T-cell (primary cell): ENCODE results near the gene CCDC9B. TPM values are rescaled to one million over a fixed set of nuclear protein-coding genes. Genes with fewer than 3 reads are reported as not detected.
A peak's percentile ranks its signal among the peaks of the same experiment; 100 is the strongest.

Experiments
- ATAC-seq, 4 experiments: fragments of 200-7000 bp in 3 of 4; fragments of 150-1000 bp in 1 of 4; cut with Tn5 transposase; replicated peaks in 1 of 4; 1 replicate in 3 of 4; 2 replicates in 1 of 4; pipeline ENCODE4 v1.10.0; 2021; ENCODE audit warnings: moderate library complexity in 3 of 4, mild to moderate bottlenecking in 2 of 4, moderate number of reproducible peaks in 1 of 4
- CTCF ChIA-PET, 2 donors: fragments of 300-600 bp; sonication (Branson Sonifier 250); formaldehyde crosslinking; loops; one replicate each; lab custom pipeline; 2022; ENCODE audit warnings: antibody characterized with exemption in 2 of 2; lab: Charles Lee
- POLR2A ChIA-PET, 2 donors: fragments of 300-600 bp; sonication (Branson Sonifier 250); formaldehyde crosslinking; loops; one replicate each; lab custom pipeline; 2022; ENCODE audit warnings: antibody characterized with exemption in 2 of 2; lab: Charles Lee
- DNase-seq, 35 experiments: peaks; one replicate each; pipeline versions ENCODE4 v3.0.0 to v3.0.0-alpha.2; 2013 to 2023
- H3K27ac ChIP-seq: one replicate; pipeline ENCODE4 v1.5.1; 2013; ENCODE audit warnings: low read length
- H3K27me3 ChIP-seq, 2 experiments: replicated peaks in 1 of 2; 1 replicate in 1 of 2; 2 replicates in 1 of 2; pipeline versions ENCODE4 v1.6.1 to v1.7.0; 2013; ENCODE audit warnings: low read length in 1 of 2, mixed read lengths in 1 of 2; ENCODE audit not compliant: control insufficient read depth in 2 of 2, insufficient read depth in 2 of 2; ENCODE audit errors: extremely low read depth in 1 of 2
- H3K36me3 ChIP-seq, 2 donors: 1 replicate in 1 of 2; 2 replicates in 1 of 2; pipeline versions ENCODE4 v1.6.1 to v1.7.0; 2013; ENCODE audit warnings: low read length in 1 of 2; ENCODE audit not compliant: control insufficient read depth in 2 of 2, insufficient read depth in 1 of 2; ENCODE audit errors: extremely low read depth in 1 of 2
- H3K4me1 ChIP-seq, 2 experiments: 1 replicate in 1 of 2; 2 replicates in 1 of 2; pipeline versions ENCODE4 v1.6.1 to v1.7.0; 2013; ENCODE audit warnings: low read length in 2 of 2, mixed read lengths in 1 of 2; ENCODE audit not compliant: insufficient read depth in 2 of 2, control insufficient read depth in 1 of 2; ENCODE audit errors: extremely low read depth in 1 of 2
- H3K4me3 ChIP-seq, 2 donors: 1 replicate in 1 of 2; 2 replicates in 1 of 2; pipeline versions ENCODE4 v1.5.1 to v1.7.0; 2013; ENCODE audit warnings: mild to moderate bottlenecking in 2 of 2, low read length in 1 of 2, moderate library complexity in 1 of 2; ENCODE audit not compliant: control insufficient read depth in 1 of 2; ENCODE audit errors: extremely low read depth in 1 of 2
- H3K9me3 ChIP-seq: 2 replicates; pipeline ENCODE4 v1.7.0; 2013
- H3K27ac Mint-ChIP-seq, 2 donors: one replicate each; pipeline ENCODE4 v1.8.0; 2020 to 2021; ENCODE audit warnings: mild to moderate bottlenecking in 2 of 2, mixed read lengths in 2 of 2
- H3K27me3 Mint-ChIP-seq, 2 donors: one replicate each; pipeline ENCODE4 v1.8.0; 2021 to 2022; ENCODE audit warnings: mixed read lengths in 2 of 2
- H3K36me3 Mint-ChIP-seq: one replicate; pipeline ENCODE4 v1.8.0; 2021; ENCODE audit warnings: mixed read lengths
- H3K4me1 Mint-ChIP-seq, 3 donors: one replicate each; pipeline ENCODE4 v1.8.0; 2020 to 2022; ENCODE audit warnings: mixed read lengths in 3 of 3, mild to moderate bottlenecking in 1 of 3
- H3K4me3 Mint-ChIP-seq, 3 donors: one replicate each; pipeline ENCODE4 v1.8.0; 2020 to 2022; ENCODE audit warnings: mild to moderate bottlenecking in 3 of 3, mixed read lengths in 3 of 3, moderate library complexity in 3 of 3
- H3K9me3 Mint-ChIP-seq, 3 donors: one replicate each; pipeline ENCODE4 v1.8.0; 2020 to 2022; ENCODE audit warnings: mixed read lengths in 3 of 3
- WGBS: methylation state at CpG from one replicate; pipeline ENCODE4 v1.1.5; 2013; ENCODE audit warnings: missing lambda C conversion rate; ENCODE audit not compliant: insufficient coverage; 5-methylcytosine and 5-hydroxymethylcytosine counted together
- total RNA-seq, 35 experiments: library from RNA in 6 of 35; stranded (reverse) in 6 of 35; fragments of 120-200 nt in 1 of 35; gene quantifications; one replicate each; pipeline versions ENCODE4 v1.2.1 to v1.2.4 and lab custom pipeline; 2013 to 2026

CCDC9B gene
- total RNA-seq, 5 donors from 2014 or later (not counting 1 experiment from before 2014, with no cell fraction given) = 0.80 to 2.2 (median 1.7) TPM

DNA sequence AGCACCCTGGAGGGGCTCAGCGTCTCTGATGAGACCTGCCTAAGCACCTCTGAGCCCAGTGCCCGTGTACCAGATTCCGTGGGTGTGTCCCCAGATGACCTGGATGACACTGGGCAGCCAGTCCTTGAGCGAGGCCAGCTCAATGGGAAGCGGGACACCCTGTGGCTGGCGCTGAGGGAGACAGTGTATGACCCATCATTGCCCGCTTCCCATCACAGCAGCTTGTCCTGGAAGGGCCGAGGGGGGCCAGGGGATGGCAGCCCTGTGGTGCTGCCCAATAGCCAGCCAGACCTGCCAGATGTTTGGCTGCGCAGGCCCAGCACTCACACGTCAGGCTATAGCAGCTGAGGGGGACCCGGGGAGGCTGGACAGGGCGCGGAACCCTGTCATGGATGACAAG is 29.2 kb upstream of the CCDC9B start:
- Mint-ChIP-seq H3K4me3 (no peak overlapping the region), H3K4me1 (peaks cover 11 to 26% (median 22%) of the 10 kb centered on the region in 3 donors), H3K36me3 (no peaks in the 10 kb centered on the region), H3K27me3 (no peaks in the 10 kb centered on the region), H3K9me3 (no peaks in the 10 kb centered on the region), H3K27ac (no peak overlapping the region)
- H3K4me3 ChIP-seq = no peak overlapping the region
- POLR2A ChIA-PET = interaction anchor here in 1 of 2 donors (0.6 to 1.0 kb wide), 2 partner anchors 12 to 315 kb away, joined by 3 read pairs; partner anchors contain the start of gene KNSTRN
- CTCF ChIA-PET = no interaction called here
- ATAC-seq (no peak), DNase-seq (no peak)
- no peaks in the 10 kb centered on the region for H3K27me3 ChIP-seq
- H3K9me3 ChIP-seq = no peaks in the 10 kb centered on the region
- peaks cover 8 to 35% of the 10 kb centered on the region in 2 experiments for H3K4me1 ChIP-seq
- WGBS = 92% methylated on average over 12 of the region's 13 CpGs
- no peak overlapping the region for H3K27ac ChIP-seq
- H3K36me3 ChIP-seq = no peaks in the 10 kb centered on the region

- H3K36me3 ChIP-seq = no peaks in the 10 kb centered on the region
- Mint-ChIP-seq H3K9me3 (no peaks in the 10 kb centered on the region), H3K27me3 (no peaks in the 10 kb centered on the region), H3K4me1 (peaks cover 11 to 26% (median 22%) of the 10 kb centered on the region in 3 donors), H3K36me3 (no peaks in the 10 kb centered on the region), H3K4me3 (peak overlapping the region in 1 of 3 donors; percentile 87), H3K27ac (no peak overlapping the region)
- CTCF ChIA-PET = interaction anchor here (0.6 to 1.0 kb wide), 5 partner anchors 11 to 856 kb away, joined by 3 to 4 read pairs (median 3); no protein-coding TSS in a partner anchor
- POLR2A ChIA-PET = no interaction called here
- ATAC-seq (no peak), DNase-seq (no peak)
- WGBS = 94% methylated on average over 10 of the region's 10 CpGs
- H3K27ac ChIP-seq = no peak overlapping the region
- no peaks in the 10 kb centered on the region for H3K9me3 ChIP-seq
- H3K4me1 ChIP-seq = peaks cover 8 to 40% of the 10 kb centered on the region in 2 experiments
- H3K4me3 ChIP-seq = no peak overlapping the region
- no peaks in the 10 kb centered on the region for H3K27me3 ChIP-seq
Observed at GRCh38 chr15:40369474-40369869, 28.7 kb upstream of the CCDC9B start.

- H3K27ac Mint-ChIP-seq = peak overlapping the region; percentile 12 to 32
- no peaks in the 10 kb centered on the region for H3K36me3 Mint-ChIP-seq
- no peaks in the 10 kb centered on the region for H3K9me3 ChIP-seq
- H3K4me3 ChIP-seq = no peak overlapping the region
- H3K36me3 ChIP-seq = no peaks in the 10 kb centered on the region
- ChIA-PET POLR2A (interaction anchor here in 1 of 2 donors (0.6 kb wide), 1 partner anchor 17 kb away, joined by 3 read pairs; no protein-coding TSS in a partner anchor), CTCF (interaction anchor here (0.6 to 1.0 kb wide), 8 partner anchors 9 to 856 kb away, joined by 3 to 4 read pairs (median 3); no protein-coding TSS in a partner anchor)
- DNase-seq = no peak
- no peak for ATAC-seq
- peak overlapping the region; percentile 45 for H3K27ac ChIP-seq
- H3K27me3 ChIP-seq = no peaks in the 10 kb centered on the region
- H3K4me3 Mint-ChIP-seq = peak overlapping the region; percentile 31 to 87 (median 72)
- H3K9me3 Mint-ChIP-seq = no peaks in the 10 kb centered on the region
- H3K4me1 Mint-ChIP-seq = peaks cover 11 to 26% (median 25%) of the 10 kb centered on the region in 3 donors
- 95% methylated on average over 24 of the region's 24 CpGs for WGBS
- H3K27me3 Mint-ChIP-seq = no peaks in the 10 kb centered on the region
- H3K4me1 ChIP-seq = peaks cover 8 to 46% of the 10 kb centered on the region in 2 experiments
Observed at GRCh38 chr15:40368719-40369473, 28.2 kb upstream of the CCDC9B start.

GRCh38 chr15:40367686-40368611 is 27.2 kb upstream of the CCDC9B start:
- Histone ChIP-seq H3K27ac (peak overlapping the region; percentile 45), H3K9me3 (no peaks in the 10 kb centered on the region), H3K4me1 (peaks cover 8 to 48% of the 10 kb centered on the region in 2 experiments), H3K36me3 (no peaks in the 10 kb centered on the region), H3K27me3 (no peaks in the 10 kb centered on the region), H3K4me3 (peak overlapping the region; percentile 68 to 75)
- CTCF ChIA-PET = interaction anchor here (0.8 to 1.0 kb wide), 3 partner anchors 10 to 50 kb away, joined by 3 read pairs; no protein-coding TSS in a partner anchor
- Mint-ChIP-seq H3K27ac (peak overlapping the region; percentile 60 to 92), H3K27me3 (no peaks in the 10 kb centered on the region), H3K4me3 (peak overlapping the region; percentile 79 to 87 (median 82)), H3K36me3 (no peaks in the 10 kb centered on the region), H3K9me3 (no peaks in the 10 kb centered on the region), H3K4me1 (peaks cover 11 to 26% (median 25%) of the 10 kb centered on the region in 3 donors)
- ATAC-seq = peak; percentile 94 to 97 (median 96)
- POLR2A ChIA-PET = interaction anchor here in 1 of 2 donors (0.7 kb wide), 1 partner anchor 15 kb away, joined by 3 read pairs; no protein-coding TSS in a partner anchor
- 5% methylated on average over 89 of the region's 91 CpGs for WGBS
- peak; percentile 61 to 95 (median 84) for DNase-seq

DNA sequence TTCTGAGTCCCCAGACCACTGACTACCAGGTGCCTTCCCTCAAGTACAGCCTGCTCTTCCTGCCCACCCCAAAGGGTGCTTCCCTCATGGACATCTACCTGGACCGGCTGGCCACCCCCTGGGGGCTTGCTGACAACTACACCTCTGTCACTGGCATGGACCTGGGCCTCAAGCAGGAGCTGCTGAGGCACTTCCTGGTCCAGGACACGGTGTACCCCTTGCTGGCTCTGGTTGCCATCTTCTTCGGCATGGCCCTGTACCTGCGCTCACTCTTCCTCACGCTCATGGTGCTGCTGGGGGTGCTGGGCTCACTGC is 26.6 kb upstream of the CCDC9B start:
- ATAC-seq (no peak), DNase-seq (peak in 1 of 35 experiments; percentile 11)
- ChIA-PET POLR2A (no interaction called here), CTCF (interaction anchor here in 1 of 2 donors (1.8 kb wide), 1 partner anchor 23 kb away, joined by 4 read pairs; no protein-coding TSS in a partner anchor)
- H3K27ac ChIP-seq = peak overlapping the region; percentile 43
- Mint-ChIP-seq H3K27me3 (no peaks in the 10 kb centered on the region), H3K4me1 (peaks cover 16 to 30% (median 28%) of the 10 kb centered on the region in 3 donors), H3K9me3 (no peaks in the 10 kb centered on the region), H3K4me3 (peak overlapping the region; percentile 79 to 87 (median 82)), H3K27ac (peak overlapping the region; percentile 60 to 92), H3K36me3 (peaks cover 4% of the 10 kb centered on the region)
- H3K4me1 ChIP-seq = peaks cover 8 to 48% of the 10 kb centered on the region in 2 experiments
- H3K27me3 ChIP-seq = no peaks in the 10 kb centered on the region
- no peaks in the 10 kb centered on the region for H3K9me3 ChIP-seq
- H3K4me3 ChIP-seq = peak overlapping the region; percentile 68 to 75
- 38% methylated on average over 4 of the region's 5 CpGs for WGBS
- H3K36me3 ChIP-seq = peaks cover under 1% of the 10 kb centered on the region in 2 donors
